Dedifferentiated amniotic fluid mesenchymal stem cell (primary cell): ENCODE data around the gene COL17A1.

Source experiments
- DNase-seq: peaks from one replicate; pipeline ENCODE4 v3.0.0-alpha.2; 2016; ENCODE audit errors: extremely low spot score

The COL17A1 gene

GRCh38 chr10:104053201-104053600, 32.5 kb downstream of the COL17A1 start:
- no peak for DNase-seq

DNA sequence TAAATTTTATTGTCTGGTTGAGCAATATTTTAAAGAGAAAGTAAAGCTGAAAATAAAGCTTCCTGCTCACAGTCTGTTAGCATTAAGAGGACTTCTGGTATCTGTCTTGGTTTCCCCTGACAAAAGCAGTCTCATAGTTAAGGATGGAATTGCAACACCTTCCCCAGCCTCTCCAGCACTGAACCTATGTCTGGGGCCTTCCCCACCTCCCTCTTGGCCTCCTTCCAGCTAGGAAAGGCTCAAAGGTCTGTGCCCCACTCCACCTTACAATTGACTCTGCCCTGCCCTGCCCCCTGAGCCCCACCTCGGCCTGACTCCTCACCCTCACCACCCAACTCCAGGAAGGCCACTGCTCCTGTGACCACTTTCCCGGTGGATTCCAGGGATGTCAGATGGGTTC, 33.2 kb downstream of the COL17A1 start:
- DNase-seq = no peak

- no peak for DNase-seq
Measured at GRCh38 chr10:104049504-104050250, 36.0 kb downstream of the COL17A1 start.

DNA sequence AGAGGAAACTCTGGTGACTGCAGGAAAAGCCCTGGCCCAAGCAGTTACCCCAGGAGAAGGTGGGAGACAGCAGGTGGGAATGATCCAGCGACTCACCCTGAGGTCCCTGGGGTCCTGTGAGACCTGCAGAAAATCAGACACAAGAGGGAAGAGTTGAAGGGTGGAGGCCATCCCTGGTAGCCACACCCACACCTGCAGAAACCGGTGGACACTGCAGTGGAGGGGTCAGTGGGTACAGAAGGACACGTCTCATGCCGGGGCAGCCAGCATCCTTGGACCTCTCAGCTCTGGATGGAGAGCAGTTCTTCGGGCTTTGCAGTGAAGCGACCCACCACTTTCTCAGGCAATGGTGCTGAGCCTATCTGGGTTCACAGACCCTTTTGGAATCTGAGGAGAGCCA, 39.0 kb downstream of the COL17A1 start:
- no peak for DNase-seq

DNA sequence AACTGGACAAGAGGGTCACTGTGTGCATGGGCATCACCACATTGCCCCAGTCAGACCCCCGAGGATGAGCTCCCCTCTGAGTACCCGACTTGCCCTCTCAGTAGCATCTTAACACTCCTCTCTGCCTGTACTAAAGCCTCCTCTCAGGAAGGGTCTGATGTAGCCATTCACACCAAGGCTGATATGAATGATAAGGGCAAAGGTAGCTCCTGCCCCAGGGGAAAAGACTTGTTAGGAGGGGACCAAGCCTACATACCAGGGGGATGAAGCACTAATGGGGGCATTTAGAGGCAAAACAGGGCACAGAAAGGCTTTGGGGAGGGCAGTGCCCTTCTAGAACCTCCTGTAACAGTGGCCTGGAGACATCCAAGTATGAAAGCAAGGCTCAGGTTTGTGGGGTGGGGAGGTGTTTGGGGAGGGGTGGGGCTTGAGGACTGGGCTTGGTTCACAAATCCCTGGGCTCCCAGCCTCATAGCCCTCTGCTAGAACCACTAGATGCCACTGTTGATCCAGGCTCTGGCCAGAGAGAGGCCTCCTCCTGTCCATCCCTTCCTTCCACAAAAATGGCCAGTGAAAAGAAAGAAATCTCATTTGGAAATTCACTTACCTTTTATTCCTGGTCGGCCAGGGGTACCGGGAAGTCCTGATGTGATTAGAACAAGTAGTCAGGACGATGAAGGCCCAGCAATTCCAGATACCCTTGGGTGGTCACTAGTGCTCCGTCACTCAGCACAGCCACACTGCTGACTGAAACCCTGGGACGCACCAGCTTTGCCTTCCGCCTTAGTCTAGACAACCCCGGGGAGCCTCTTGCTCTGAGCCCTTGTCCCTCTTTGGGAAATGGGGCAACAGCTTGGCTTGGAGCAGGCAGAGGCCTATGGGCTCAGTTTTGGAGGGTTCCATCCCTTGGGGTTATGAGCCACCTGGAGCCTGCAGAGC, 40.3 kb downstream of the COL17A1 start:
- peak; percentile 78 for DNase-seq

DNA sequence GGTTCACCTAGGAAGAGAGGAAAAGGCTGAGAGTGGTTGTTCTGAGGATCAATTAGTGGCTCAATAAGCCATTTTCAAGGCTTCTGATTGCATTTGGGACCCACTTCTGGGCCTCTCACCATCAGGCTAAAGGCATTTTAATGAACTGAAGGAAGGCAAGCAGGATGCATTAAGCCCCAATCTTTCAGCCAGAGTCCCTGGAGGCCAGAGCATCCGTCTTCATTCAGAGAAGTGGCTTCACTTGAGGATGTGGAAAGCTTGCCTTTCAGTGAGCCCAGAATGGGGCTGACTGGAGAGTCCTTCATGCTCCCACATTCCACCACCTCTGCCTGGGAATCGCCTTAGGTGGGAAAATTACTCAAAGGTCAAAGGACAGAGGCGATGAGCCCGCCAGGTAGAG, 41.8 kb downstream of the COL17A1 start:
- no peak for DNase-seq

GRCh38 chr10:104043185-104043830, 42.4 kb downstream of the COL17A1 start:
- DNase-seq = no peak

DNA sequence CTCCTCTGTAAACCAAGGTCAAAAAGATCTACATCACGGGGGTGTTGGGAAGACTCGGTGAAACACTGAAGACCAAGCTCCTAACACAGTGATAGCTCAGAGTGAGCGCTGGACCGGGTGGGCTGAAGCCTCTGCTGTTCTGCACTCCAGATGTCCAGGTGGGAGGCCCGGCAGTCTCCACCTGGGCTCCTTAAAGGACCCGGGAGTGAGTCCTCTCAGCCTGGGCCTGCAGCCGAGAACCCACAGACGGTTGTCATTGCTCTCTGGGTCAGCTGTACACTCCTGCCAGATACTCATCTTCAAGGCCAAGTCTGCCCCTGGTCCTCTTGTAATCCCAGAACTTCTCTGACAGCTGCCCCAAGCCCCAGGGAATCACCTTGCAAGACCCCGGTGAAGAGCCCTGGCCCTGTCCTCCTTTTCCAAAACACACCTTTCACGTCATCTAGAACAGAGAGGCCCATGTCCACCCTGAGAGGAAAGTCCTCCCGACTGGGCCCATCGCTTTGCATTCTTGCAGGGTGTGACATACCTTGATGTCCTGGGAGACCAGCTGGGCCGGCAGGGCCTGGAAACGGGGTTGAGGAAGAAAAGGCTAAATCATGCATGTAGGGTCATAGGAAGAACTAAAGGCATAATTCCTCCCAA, 43.7 kb downstream of the COL17A1 start:
- DNase-seq = no peak

- DNase-seq = no peak
Measured at GRCh38 chr10:104040862-104041789, 44.6 kb downstream of the COL17A1 start.

GRCh38 chr10:104040382-104040781, 45.3 kb downstream of the COL17A1 start:
- DNase-seq = no peak

DNA sequence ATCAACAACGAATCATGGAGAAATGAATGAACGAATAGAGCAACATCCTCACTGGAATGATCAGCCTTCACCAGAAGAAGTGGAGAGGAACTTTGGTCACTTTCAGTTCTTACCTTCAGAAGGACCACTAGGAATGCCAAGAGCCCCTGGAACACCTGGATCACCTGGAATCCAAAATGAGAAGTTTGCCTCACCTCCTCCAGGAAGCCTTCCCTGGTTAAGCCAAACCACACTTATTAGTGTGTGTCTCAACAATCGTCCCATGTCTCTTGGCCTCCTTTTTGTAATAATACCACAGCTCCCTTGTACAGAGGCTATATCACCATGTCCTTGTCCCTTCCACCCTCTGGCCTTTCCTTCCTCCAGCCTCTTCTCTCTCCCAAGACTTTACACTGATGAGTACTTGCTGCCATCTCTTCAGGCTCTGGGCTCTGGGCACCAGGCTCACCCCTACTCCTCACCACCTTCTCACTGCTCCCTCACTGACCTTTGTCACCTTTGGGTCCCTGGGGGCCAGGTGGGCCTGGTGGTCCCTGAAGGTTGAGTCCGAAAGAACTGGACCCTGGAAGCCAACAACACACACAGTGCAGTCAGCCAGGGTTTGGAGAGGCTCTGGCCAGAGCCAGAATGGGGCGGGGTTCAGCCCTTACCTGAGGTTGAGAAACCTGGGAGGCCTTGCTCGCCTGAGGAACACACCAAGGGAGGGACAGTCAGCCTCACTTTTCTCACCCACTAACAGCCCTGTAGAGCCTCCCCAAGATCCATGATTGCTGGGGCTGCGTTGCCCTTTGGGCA, 46.5 kb downstream of the COL17A1 start:
- DNase-seq = no peak

DNA sequence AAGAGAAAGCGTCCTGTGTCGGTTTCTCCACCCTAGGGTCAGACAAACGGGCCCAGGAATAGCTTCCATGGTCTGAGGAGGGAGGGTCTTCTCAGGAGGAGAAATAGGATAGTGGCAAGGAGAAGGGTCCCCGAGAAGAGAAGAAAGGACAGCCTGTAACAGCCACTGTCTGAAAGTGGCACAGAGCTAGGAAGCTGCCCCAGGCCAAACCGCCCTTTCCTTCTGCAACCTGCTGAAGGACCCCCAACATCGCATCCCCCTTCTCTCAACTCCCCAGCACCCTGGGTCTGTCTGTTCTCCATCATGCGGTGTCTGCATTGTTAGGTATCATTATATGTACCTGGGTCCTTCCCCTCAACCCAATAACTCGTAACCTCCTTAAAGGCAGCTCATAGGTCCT, 47.1 kb downstream of the COL17A1 start:
- no peak for DNase-seq

- DNase-seq = no peak
Measured at GRCh38 chr10:104037261-104037951, 48.3 kb downstream of the COL17A1 start.

- no peak for DNase-seq
Measured at GRCh38 chr10:104036518-104037260, 49.0 kb downstream of the COL17A1 start.

DNA sequence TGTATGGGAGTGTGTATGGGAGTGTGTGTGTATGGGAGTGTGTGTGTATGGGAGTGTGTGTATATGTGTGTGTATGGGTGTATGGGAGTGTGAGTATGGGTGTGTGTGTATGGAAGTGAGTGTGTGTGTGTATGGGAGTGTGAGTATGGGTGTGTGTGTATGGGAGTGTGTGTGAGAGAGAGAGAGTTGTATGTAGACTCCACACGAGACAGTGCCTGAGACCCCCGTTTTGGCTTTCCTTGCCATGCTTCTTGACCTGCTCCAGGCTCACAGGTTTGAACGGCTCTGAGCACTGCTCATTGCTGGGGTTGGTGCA, 49.7 kb downstream of the COL17A1 start:
- no peak for DNase-seq

GRCh38 chr10:104035194-104036068, 50.2 kb downstream of the COL17A1 start:
- no peak for DNase-seq

GRCh38 chr10:104034401-104035193, 51.1 kb downstream of the COL17A1 start:
- no peak for DNase-seq
